ENCODE data around the gene OR56B1. TPM values are rescaled to one million over a fixed set of nuclear protein-coding genes. Genes with fewer than 3 reads are reported as not detected.

Gene OR56B1
- total RNA-seq, 1 donor from 2014 or later: not detected

DNA sequence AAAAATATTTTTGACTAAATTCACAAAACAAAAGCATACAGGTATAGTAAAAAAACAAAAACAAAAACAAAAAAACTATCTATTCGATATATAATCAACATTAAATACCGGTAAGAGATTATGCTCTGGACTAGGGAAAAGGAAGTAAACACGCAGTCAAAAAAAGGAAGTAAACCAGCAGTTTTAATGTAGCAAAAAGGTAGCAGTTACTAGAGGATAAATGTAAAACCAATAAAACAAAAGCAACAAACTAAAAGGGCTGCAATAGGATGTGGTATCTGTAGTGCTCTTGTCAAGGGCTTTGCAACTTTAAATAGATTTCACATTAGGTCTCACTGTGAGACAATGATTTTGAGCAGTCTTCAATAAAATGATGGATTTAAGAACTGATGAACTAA, 44.3 kb upstream of the OR56B1 start:
- H3K4me1 Mint-ChIP-seq (ENCODE audit: unreplicated experiment): peaks cover 12% of the 10 kb centered on the region

DNA sequence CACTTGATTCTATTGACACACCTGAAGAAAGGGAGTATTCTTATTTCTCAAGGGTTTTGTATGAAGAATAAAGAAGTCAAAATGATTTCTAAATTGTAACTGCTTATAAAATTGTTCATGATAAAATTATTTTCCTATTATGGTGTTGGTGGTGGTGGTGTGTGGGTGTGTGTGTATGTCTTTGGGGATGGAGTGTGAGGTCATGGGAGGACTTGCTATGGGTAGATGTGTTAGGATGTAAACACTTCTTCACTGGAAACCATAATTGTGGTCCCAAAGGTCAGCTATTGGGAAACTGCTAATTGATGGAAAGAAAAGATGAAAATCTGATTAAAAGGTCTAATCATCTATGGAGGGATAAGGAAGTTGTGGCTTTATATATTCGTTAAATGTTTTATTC, 41.6 kb upstream of the OR56B1 start:
- Mint-ChIP-seq H3K27me3 (no peaks in the 10 kb centered on the region), H3K4me1 (ENCODE audit: unreplicated experiment) (peaks cover 9% of the 10 kb centered on the region), H3K27ac (no peak overlapping the region), H3K9me3 (no peaks in the 10 kb centered on the region), H3K4me3 (no peak overlapping the region), H3K36me3 (no peaks in the 10 kb centered on the region)
- TF ChIP-seq, protein P1, sequence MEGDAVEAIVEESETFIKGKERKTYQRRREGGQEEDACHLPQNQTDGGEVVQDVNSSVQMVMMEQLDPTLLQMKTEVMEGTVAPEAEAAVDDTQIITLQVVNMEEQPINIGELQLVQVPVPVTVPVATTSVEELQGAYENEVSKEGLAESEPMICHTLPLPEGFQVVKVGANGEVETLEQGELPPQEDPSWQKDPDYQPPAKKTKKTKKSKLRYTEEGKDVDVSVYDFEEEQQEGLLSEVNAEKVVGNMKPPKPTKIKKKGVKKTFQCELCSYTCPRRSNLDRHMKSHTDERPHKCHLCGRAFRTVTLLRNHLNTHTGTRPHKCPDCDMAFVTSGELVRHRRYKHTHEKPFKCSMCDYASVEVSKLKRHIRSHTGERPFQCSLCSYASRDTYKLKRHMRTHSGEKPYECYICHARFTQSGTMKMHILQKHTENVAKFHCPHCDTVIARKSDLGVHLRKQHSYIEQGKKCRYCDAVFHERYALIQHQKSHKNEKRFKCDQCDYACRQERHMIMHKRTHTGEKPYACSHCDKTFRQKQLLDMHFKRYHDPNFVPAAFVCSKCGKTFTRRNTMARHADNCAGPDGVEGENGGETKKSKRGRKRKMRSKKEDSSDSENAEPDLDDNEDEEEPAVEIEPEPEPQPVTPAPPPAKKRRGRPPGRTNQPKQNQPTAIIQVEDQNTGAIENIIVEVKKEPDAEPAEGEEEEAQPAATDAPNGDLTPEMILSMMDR (conservative IDR thresholded peaks at IDR 0.05): no peak
- no peak for DNase-seq (ENCODE audit: extremely low spot score, unreplicated experiment)

More for the DNA sequence above, 44.3 kb upstream of the OR56B1 start:
- Mint-ChIP-seq H3K36me3 (no peaks in the 10 kb centered on the region), H3K4me3 (no peak overlapping the region), H3K27me3 (no peaks in the 10 kb centered on the region), H3K9me3 (no peaks in the 10 kb centered on the region), H3K27ac (peak overlapping the region; percentile 32)
- no peak for DNase-seq (ENCODE audit: extremely low spot score, unreplicated experiment)
- TF ChIP-seq, protein P1 (conservative IDR thresholded peaks at IDR 0.05): no peak

DNA sequence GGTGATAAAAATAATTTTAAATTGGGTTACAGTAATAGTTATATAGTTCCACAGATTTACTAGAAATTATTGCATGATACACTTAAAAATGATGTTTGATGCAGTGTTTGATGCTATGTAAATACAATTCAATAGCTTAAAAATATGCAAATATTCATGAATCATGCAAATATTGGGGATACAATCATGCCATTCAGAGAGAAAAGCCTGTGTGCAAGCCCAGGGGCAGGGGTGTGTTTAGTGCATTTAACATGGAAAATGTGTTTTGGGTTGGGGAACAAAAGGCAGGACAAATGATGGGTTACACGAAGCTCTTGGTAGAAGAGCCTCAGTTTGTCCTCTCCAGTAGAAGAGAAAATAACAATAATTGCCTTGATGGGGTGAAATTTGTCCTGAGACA, 40.7 kb upstream of the OR56B1 start:
- no peaks in the 10 kb centered on the region for H3K36me3 Mint-ChIP-seq
- H3K4me1 Mint-ChIP-seq (ENCODE audit: unreplicated experiment): no peaks in the 10 kb centered on the region
- DNase-seq (ENCODE audit: extremely low spot score, unreplicated experiment): no peak
- H3K27ac Mint-ChIP-seq: no peak overlapping the region
- no peaks in the 10 kb centered on the region for H3K27me3 Mint-ChIP-seq
- H3K9me3 Mint-ChIP-seq: no peaks in the 10 kb centered on the region
- H3K4me3 Mint-ChIP-seq: no peak overlapping the region
- TF ChIP-seq, protein P1 (conservative IDR thresholded peaks at IDR 0.05): no peak

DNA sequence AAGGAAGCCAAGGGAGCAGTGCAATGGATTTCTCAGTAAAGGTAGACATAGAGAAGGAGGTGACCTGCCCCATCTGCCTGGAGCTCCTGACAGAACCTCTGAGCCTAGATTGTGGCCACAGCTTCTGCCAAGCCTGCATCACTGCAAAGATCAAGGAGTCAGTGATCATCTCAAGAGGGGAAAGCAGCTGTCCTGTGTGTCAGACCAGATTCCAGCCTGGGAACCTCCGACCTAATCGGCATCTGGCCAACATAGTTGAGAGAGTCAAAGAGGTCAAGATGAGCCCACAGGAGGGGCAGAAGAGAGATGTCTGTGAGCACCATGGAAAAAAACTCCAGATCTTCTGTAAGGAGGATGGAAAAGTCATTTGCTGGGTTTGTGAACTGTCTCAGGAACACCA, 40.0 kb upstream of the OR56B1 start:
- no peak overlapping the region for H3K4me3 Mint-ChIP-seq

DNA sequence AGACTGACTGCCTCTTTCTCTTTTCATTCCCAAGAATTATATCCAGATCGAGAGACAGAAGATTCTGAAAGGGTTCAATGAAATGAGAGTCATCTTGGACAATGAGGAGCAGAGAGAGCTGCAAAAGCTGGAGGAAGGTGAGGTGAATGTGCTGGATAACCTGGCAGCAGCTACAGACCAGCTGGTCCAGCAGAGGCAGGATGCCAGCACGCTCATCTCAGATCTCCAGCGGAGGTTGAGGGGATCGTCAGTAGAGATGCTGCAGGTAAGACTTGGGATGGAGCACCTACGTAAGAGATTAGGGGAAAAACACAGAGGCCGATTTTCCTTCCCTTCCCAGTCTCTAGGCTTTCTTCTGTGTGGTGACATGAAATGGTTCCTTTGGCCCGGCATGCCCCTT, 38.0 kb upstream of the OR56B1 start:
- H3K4me1 Mint-ChIP-seq (ENCODE audit: unreplicated experiment): no peaks in the 10 kb centered on the region
- no peaks in the 10 kb centered on the region for H3K27me3 Mint-ChIP-seq
- TF ChIP-seq, protein P1 (conservative IDR thresholded peaks at IDR 0.05): no peak
- no peaks in the 10 kb centered on the region for H3K9me3 Mint-ChIP-seq
- no peak overlapping the region for H3K27ac Mint-ChIP-seq
- no peak overlapping the region for H3K4me3 Mint-ChIP-seq
- DNase-seq (ENCODE audit: extremely low spot score, unreplicated experiment): no peak
- no peaks in the 10 kb centered on the region for H3K36me3 Mint-ChIP-seq

More for the DNA sequence above, 40.0 kb upstream of the OR56B1 start:
- H3K4me1 Mint-ChIP-seq (ENCODE audit: unreplicated experiment): no peaks in the 10 kb centered on the region
- no peak overlapping the region for H3K27ac Mint-ChIP-seq
- H3K36me3 Mint-ChIP-seq: no peaks in the 10 kb centered on the region
- H3K9me3 Mint-ChIP-seq: no peaks in the 10 kb centered on the region
- TF ChIP-seq, protein P1 (conservative IDR thresholded peaks at IDR 0.05): no peak
- no peaks in the 10 kb centered on the region for H3K27me3 Mint-ChIP-seq
- DNase-seq (ENCODE audit: extremely low spot score, unreplicated experiment): no peak

Measured in type B pancreatic cell (in vitro differentiated cells).